Stimulated activated CD8-positive, alpha-beta memory T cell treated with anti-CD3 and anti-CD28 coated beads, Interleukin-7, amount 100 ng/mL, for 24 hours (primary cell): ENCODE measurements around the gene LMF2.
"Not testable (repeated sequence)": the region's sequence is repeated elsewhere in the genome, so short reads cannot be mapped to it uniquely, and the experiment has no call there.

Source experiments
- DNase-seq: peaks from one replicate; pipeline ENCODE4 v3.0.0-alpha.2; 2020; ENCODE audit warnings: low read depth

The LMF2 gene

GRCh38 chr22:50507421-50507990 is at the start of gene LMF2:
TSS of gene LMF2 (minus strand) at chr22:50507702. CDS start at chr22:50507675, 27 bp downstream.
- peak; percentile 87 for DNase-seq

- DNase-seq: no peak
Measured at GRCh38 chr22:50556703-50557102, 49.2 kb upstream of the LMF2 start.

- DNase-seq: no peak
Measured at GRCh38 chr22:50553310-50553709, 45.8 kb upstream of the LMF2 start.

GRCh38 chr22:50551160-50551752 is 43.8 kb upstream of the LMF2 start:
- no peak for DNase-seq

- DNase-seq: no peak
Measured at GRCh38 chr22:50550395-50550794, 42.9 kb upstream of the LMF2 start.

GRCh38 chr22:50548921-50549790 is 41.7 kb upstream of the LMF2 start:
- DNase-seq: no peak

- no peak for DNase-seq
Measured at GRCh38 chr22:50548040-50548920, 40.8 kb upstream of the LMF2 start.

GRCh38 chr22:50547263-50547985 is 39.9 kb upstream of the LMF2 start:
- DNase-seq: no peak

- no peak for DNase-seq
Measured at GRCh38 chr22:50546326-50547262, 39.1 kb upstream of the LMF2 start.

- no peak for DNase-seq
Measured at GRCh38 chr22:50545522-50546325, 38.2 kb upstream of the LMF2 start, which contains the start of gene KLHDC7B. TSS of gene KLHDC7B (plus strand) at chr22:50545899. CDS start at chr22:50546244, 345 bp downstream.

- no peak for DNase-seq
Measured at GRCh38 chr22:50544746-50545253, 37.3 kb upstream of the LMF2 start.

GRCh38 chr22:50544078-50544745 is 36.7 kb upstream of the LMF2 start:
- DNase-seq: peak; percentile 63

GRCh38 chr22:50542416-50542927 is 35.0 kb upstream of the LMF2 start:
- no peak for DNase-seq

GRCh38 chr22:50541667-50542026 is 34.1 kb upstream of the LMF2 start:
- DNase-seq: not testable (repeated sequence)

GRCh38 chr22:50540381-50540780 is 32.9 kb upstream of the LMF2 start:
- DNase-seq: no peak

GRCh38 chr22:50537765-50538164 is 30.3 kb upstream of the LMF2 start:
- no peak for DNase-seq

- no peak for DNase-seq
Measured at GRCh38 chr22:50536226-50536625, 28.7 kb upstream of the LMF2 start.

GRCh38 chr22:50535113-50535512 is 27.6 kb upstream of the LMF2 start:
- DNase-seq: no peak
